ENCODE measurements around the gene FADS2.

DNA sequence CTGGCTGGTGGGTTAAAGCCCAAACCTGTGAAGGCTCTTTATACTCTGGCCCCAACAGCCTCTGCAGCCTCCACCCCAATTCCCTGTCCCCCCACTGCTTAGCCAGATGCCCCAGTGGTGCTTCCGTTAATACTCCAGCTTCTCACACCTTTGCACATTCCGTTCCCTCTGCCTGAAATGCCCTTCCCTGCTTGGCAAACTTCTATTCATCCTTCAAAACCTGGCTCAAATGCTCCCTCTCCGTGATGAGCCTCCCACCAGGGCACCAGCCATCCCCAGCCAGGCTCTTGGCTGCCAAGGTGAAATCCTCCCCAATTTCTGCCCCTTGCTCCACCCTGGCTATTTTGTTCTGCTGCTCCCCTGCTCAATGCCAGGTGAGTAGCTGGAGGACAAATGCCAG, 75.7 kb downstream of the FADS2 start:
- TF ChIP-seq EP300 (IDR thresholded peaks at IDR 0.05; ENCODE audit: low read depth): no peak
- TF ChIP-seq, protein P1, sequence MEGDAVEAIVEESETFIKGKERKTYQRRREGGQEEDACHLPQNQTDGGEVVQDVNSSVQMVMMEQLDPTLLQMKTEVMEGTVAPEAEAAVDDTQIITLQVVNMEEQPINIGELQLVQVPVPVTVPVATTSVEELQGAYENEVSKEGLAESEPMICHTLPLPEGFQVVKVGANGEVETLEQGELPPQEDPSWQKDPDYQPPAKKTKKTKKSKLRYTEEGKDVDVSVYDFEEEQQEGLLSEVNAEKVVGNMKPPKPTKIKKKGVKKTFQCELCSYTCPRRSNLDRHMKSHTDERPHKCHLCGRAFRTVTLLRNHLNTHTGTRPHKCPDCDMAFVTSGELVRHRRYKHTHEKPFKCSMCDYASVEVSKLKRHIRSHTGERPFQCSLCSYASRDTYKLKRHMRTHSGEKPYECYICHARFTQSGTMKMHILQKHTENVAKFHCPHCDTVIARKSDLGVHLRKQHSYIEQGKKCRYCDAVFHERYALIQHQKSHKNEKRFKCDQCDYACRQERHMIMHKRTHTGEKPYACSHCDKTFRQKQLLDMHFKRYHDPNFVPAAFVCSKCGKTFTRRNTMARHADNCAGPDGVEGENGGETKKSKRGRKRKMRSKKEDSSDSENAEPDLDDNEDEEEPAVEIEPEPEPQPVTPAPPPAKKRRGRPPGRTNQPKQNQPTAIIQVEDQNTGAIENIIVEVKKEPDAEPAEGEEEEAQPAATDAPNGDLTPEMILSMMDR (IDR thresholded peaks at IDR 0.05): no peak

Measured in transverse colon (tissue), 3 donors.